Breast epithelium (tissue), 3 donors: ENCODE data around the gene FARP1.

Experiments
- POLR2A ChIP-seq: fragments of 450-650 bp; IDR thresholded peaks from one replicate; pipeline ENCODE4 v1.6.1; 2016; ENCODE audit warnings: antibody characterized with exemption, mild to moderate bottlenecking, moderate library complexity
- POLR2AphosphoS5 ChIP-seq, 3 donors: sonication (generic); formaldehyde crosslinking; IDR thresholded peaks; one replicate each; pipeline ENCODE4 v1.6.1; 2017; ENCODE audit warnings: antibody characterized with exemption in 3 of 3
- TF ChIP-seq, protein P1 (sequence below), 3 donors: fragments of 450-650 bp; IDR thresholded peaks; one replicate each; pipeline ENCODE4 v1.5.1; 2016 to 2017; ENCODE audit warnings: antibody characterized with exemption in 3 of 3, mild to moderate bottlenecking in 3 of 3, moderate library complexity in 3 of 3

- no peak for TF ChIP-seq POLR2A
- no peak for TF ChIP-seq POLR2AphosphoS5 (IDR thresholded peaks at IDR 0.05)
- TF ChIP-seq, protein P1, sequence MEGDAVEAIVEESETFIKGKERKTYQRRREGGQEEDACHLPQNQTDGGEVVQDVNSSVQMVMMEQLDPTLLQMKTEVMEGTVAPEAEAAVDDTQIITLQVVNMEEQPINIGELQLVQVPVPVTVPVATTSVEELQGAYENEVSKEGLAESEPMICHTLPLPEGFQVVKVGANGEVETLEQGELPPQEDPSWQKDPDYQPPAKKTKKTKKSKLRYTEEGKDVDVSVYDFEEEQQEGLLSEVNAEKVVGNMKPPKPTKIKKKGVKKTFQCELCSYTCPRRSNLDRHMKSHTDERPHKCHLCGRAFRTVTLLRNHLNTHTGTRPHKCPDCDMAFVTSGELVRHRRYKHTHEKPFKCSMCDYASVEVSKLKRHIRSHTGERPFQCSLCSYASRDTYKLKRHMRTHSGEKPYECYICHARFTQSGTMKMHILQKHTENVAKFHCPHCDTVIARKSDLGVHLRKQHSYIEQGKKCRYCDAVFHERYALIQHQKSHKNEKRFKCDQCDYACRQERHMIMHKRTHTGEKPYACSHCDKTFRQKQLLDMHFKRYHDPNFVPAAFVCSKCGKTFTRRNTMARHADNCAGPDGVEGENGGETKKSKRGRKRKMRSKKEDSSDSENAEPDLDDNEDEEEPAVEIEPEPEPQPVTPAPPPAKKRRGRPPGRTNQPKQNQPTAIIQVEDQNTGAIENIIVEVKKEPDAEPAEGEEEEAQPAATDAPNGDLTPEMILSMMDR (IDR thresholded peaks at IDR 0.05) = no peak
These were observed 8.1 kb downstream of the FARP1 start for GRCh38 chr13:98150832-98151479.
